ENCODE results near the gene EFCAB9. TPM values are rescaled to one million over a fixed set of nuclear protein-coding genes. Genes with fewer than 3 reads are reported as not detected.

The EFCAB9 gene
- total and polyA plus RNA-seq, 2 of the 13 experiments (the other 11 are each of a cell fraction or from before 2014, with no cell fraction given): not detected

- TF ChIP-seq MLLT10 (CRISPR knock-in tag; IDR thresholded peaks at IDR 0.05) (no peak), ZNF331 (CRISPR knock-in tag; IDR thresholded peaks at IDR 0.05) (peak; percentile 82; the same call in 1 of the 2 replicates), ATF7 (IDR thresholded peaks at IDR 0.05) (no peak), ATF7 (CRISPR knock-in tag; IDR thresholded peaks at IDR 0.05) (no peak), ZNF557 (CRISPR knock-in tag; IDR thresholded peaks at IDR 0.05) (no peak), ZKSCAN8 (CRISPR knock-in tag; IDR thresholded peaks at IDR 0.05; ENCODE audit: borderline replicate concordance) (peak; percentile 37; the same call in 1 of the 2 replicates), SP1 (IDR thresholded peaks at IDR 0.05) (no peak), SP1 (CRISPR knock-in tag; IDR thresholded peaks at IDR 0.05) (0 out of 2 replicates have a peak, but pooled peaks have one; percentile 4), NCOA1 (CRISPR knock-in tag; IDR thresholded peaks at IDR 0.05) (no peak; the same call in 1 of the 2 replicates), ZNF292 (CRISPR knock-in tag; IDR thresholded peaks at IDR 0.05; ENCODE audit: borderline replicate concordance, low read depth) (0 out of 2 replicates have a peak, but pooled peaks have one; percentile 25), BRD4 (CRISPR knock-in tag; IDR thresholded peaks at IDR 0.05) (0 out of 2 replicates have a peak, but pooled peaks have one; percentile 20), ZNF792 (CRISPR knock-in tag; IDR thresholded peaks at IDR 0.05) (peak; percentile 68), HES4 (CRISPR knock-in tag; IDR thresholded peaks at IDR 0.05; ENCODE audit: borderline replicate concordance) (peak; percentile 61; the same call in 1 of the 2 replicates), RXRB (CRISPR knock-in tag; IDR thresholded peaks at IDR 0.05; ENCODE audit: borderline replicate concordance) (peak; percentile 45; the same call in 1 of the 2 replicates), HOMEZ (CRISPR knock-in tag; IDR thresholded peaks at IDR 0.05; ENCODE audit: low read depth) (peak; percentile 46; the same call in 1 of the 2 replicates), ZNF710 (CRISPR knock-in tag; IDR thresholded peaks at IDR 0.05; ENCODE audit: borderline replicate concordance) (peak; percentile 83; the same call in 1 of the 2 replicates), TEAD2 (CRISPR knock-in tag; IDR thresholded peaks at IDR 0.05) (0 out of 2 replicates have a peak, but pooled peaks have one; percentile 10), JARID2 (CRISPR knock-in tag; IDR thresholded peaks at IDR 0.05; ENCODE audit: insufficient replicate concordance) (no peak), ZNF781 (CRISPR knock-in tag; IDR thresholded peaks at IDR 0.05; ENCODE audit: borderline replicate concordance, not compliant biosample characterization) (peak; percentile 55), GATAD2A (CRISPR knock-in tag; IDR thresholded peaks at IDR 0.05) (0 out of 2 replicates have a peak, but pooled peaks have one; percentile 32), TFE3 (CRISPR knock-in tag; IDR thresholded peaks at IDR 0.05) (no peak), MIXL1 (CRISPR knock-in tag; IDR thresholded peaks at IDR 0.05) (no peak), REL (CRISPR knock-in tag; conservative IDR thresholded peaks at IDR 0.05) (no peak)
Observed at GRCh38 chr5:172188033-172188892, 5.7 kb upstream of the EFCAB9 start, which contains the start of gene STK10 (continued).
